Measurements from ENCODE around the gene PDPR.
"Not testable (repeated sequence)": the region's sequence is repeated elsewhere in the genome, so short reads cannot be mapped to it uniquely, and the experiment has no call there.

PDPR gene

GRCh38 chr16:70159355-70160348 is 45.5 kb downstream of the PDPR start:
- DNase-seq (ENCODE audit: low read depth): no peak
- H3K4me3 ChIP-seq (ENCODE audit: low read length): no peak overlapping the region
- TF ChIP-seq, protein P1, sequence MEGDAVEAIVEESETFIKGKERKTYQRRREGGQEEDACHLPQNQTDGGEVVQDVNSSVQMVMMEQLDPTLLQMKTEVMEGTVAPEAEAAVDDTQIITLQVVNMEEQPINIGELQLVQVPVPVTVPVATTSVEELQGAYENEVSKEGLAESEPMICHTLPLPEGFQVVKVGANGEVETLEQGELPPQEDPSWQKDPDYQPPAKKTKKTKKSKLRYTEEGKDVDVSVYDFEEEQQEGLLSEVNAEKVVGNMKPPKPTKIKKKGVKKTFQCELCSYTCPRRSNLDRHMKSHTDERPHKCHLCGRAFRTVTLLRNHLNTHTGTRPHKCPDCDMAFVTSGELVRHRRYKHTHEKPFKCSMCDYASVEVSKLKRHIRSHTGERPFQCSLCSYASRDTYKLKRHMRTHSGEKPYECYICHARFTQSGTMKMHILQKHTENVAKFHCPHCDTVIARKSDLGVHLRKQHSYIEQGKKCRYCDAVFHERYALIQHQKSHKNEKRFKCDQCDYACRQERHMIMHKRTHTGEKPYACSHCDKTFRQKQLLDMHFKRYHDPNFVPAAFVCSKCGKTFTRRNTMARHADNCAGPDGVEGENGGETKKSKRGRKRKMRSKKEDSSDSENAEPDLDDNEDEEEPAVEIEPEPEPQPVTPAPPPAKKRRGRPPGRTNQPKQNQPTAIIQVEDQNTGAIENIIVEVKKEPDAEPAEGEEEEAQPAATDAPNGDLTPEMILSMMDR (IDR thresholded peaks at IDR 0.05; ENCODE audit: insufficient read depth, low read depth, low read length, missing control alignments): no peak

DNA sequence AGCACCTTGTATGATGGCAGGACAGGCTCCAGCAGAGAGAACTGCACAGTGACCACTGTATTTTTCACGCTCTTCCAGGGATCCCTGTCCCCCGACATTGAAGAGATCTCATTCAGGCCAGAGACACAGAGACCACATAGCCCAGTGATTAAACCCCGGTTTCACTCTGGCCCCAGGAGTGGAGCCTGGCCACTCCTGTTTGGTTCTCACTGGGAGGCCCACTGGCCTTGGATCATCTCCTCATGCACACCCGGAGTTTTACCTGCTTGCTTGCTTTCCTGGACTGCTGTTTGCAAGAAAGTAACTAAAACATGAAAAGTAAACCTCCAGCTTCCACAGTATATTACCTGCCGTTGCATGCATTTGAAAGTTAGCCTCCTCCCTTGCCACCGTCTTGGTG is 46.3 kb downstream of the PDPR start:
- TF ChIP-seq, protein P1 (IDR thresholded peaks at IDR 0.05; ENCODE audit: insufficient read depth, low read depth, low read length, missing control alignments): no peak
- H3K4me3 ChIP-seq (ENCODE audit: low read length): no peak overlapping the region
- no peak for DNase-seq (ENCODE audit: low read depth)

GRCh38 chr16:70160821-70161220 is 46.7 kb downstream of the PDPR start:
- no peak overlapping the region for H3K4me3 ChIP-seq (ENCODE audit: low read length)
- no peak for DNase-seq (ENCODE audit: low read depth)
- TF ChIP-seq, protein P1 (IDR thresholded peaks at IDR 0.05; ENCODE audit: insufficient read depth, low read depth, low read length, missing control alignments): no peak

- peak; percentile 11 for DNase-seq (ENCODE audit: low read depth)
- TF ChIP-seq, protein P1 (IDR thresholded peaks at IDR 0.05; ENCODE audit: insufficient read depth, low read depth, low read length, missing control alignments): no peak
- H3K4me3 ChIP-seq (ENCODE audit: low read length): no peak overlapping the region
These were observed 47.2 kb downstream of the PDPR start for GRCh38 chr16:70161350-70161749.

DNA sequence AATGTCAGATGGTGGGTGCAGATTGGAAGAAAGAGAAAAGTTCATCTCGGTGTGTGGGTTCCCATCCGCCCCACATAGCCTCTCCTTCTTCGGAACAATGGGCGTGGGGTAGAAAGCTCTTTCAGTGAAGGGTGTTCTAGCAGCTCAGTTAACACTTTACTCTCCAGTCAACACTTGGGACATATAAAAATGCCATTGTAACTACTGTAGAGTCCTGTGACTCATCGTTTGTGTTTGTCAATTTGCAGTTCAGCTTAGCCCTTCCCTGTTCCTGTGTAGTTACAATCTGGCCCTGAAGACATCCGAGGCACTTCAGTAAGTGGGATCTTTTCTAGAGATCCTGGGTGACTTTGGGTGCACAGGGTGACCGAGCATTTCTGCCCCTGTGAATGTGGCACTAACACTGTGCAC is 47.9 kb downstream of the PDPR start:
- DNase-seq (ENCODE audit: low read depth): peak; percentile 81
- no peak overlapping the region for H3K4me3 ChIP-seq (ENCODE audit: low read length)
- TF ChIP-seq, protein P1 (IDR thresholded peaks at IDR 0.05; ENCODE audit: insufficient read depth, low read depth, low read length, missing control alignments): no peak

GRCh38 chr16:70163596-70163995 is 49.5 kb downstream of the PDPR start:
- no peak for DNase-seq (ENCODE audit: low read depth)
- TF ChIP-seq, protein P1 (IDR thresholded peaks at IDR 0.05; ENCODE audit: insufficient read depth, low read depth, low read length, missing control alignments): no peak
- H3K4me3 ChIP-seq (ENCODE audit: low read length): no peak overlapping the region

DNA sequence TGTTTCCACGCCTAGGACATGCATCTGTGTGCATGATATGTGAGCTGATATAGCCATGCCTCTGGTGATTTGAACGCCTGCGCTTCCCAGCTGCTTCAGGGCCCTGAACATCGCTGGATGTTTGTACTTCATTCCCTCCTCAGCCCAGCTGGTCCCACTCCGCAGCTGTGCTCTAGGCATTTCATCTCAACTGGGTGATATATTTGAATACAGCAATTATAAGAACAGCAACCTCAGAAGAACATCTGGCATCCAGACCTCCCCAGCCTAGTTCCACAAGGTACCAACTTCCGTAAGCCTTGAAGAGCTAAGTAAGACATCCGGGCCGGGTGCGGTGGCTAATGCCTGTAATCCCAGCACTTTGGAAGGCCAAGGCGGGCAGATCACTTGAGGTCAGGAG is 52.6 kb downstream of the PDPR start:
- not testable (repeated sequence) for DNase-seq (ENCODE audit: low read depth); H3K4me3 ChIP-seq (ENCODE audit: low read length)

DNA sequence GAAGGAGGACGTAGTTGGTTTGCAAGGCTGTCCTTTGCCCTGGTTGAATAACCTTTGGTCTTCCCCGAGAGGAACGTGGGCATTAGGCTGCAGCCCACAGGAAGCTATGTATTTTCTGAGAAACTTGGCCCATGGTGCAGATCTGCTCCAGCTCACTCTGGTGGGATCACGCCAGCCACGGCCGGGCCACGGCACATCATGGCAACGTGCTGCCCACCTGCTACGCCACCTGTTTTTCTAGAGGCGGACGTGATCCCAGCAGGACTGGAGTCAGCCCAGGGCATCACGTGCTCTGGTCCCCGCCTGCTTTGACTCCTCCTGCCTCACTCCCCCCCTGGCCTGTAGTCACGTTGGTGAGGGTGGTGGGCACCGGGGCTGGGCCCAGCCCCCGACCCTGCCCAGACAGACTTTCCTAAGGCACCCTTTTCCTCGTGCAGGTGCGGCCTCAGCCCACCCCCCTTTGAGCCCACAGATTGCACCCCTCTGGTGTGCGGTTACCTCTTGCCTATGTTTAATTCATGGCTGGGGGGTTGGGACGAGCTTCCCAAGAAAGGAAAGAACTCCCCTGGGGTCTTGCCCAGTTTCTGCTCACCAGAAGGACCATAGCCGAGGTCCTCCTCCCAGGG is 59.2 kb downstream of the PDPR start, which contains the start of gene CLEC18C:
Gene CLEC18C (plus strand): TSS at position 576 of the 626 bp plus-strand sequence. CDS start 492 bp downstream, outside the sequence.
- not testable (repeated sequence) for H3K4me3 ChIP-seq (ENCODE audit: low read length); DNase-seq (ENCODE audit: low read depth)

GRCh38 chr16:70173916-70174315 is 59.8 kb downstream of the PDPR start:
- not testable (repeated sequence) for H3K4me3 ChIP-seq (ENCODE audit: low read length); DNase-seq (ENCODE audit: low read depth)

GRCh38 chr16:70174387-70174932 is 60.3 kb downstream of the PDPR start:
- DNase-seq (ENCODE audit: low read depth): not testable (repeated sequence)

More at GRCh38 chr16:70174387-70174932, 60.3 kb downstream of the PDPR start:
- not testable (repeated sequence) for H3K4me3 ChIP-seq (ENCODE audit: low read length)
